AG04450 (cell line): Measurements from ENCODE around the gene VEGFB. TPM values are rescaled to one million over a fixed set of nuclear protein-coding genes. Genes with fewer than 3 reads are reported as not detected.

ENCODE experiments used
- CTCF ChIA-PET: fragments of 300-600, 350-600 bp; formaldehyde crosslinking; extraction: SDS; loops from one replicate; lab custom pipeline; 2022; ENCODE audit warnings: antibody characterized with exemption, inconsistent platforms; lab: Charles Lee
- POLR2A ChIA-PET: fragments of 350-600 bp; formaldehyde crosslinking; extraction: SDS; loops from one replicate; lab custom pipeline; 2021; ENCODE audit warnings: antibody characterized with exemption, inconsistent platforms; lab: Yijun Ruan, JAX
- DNase-seq: peaks from one replicate; pipeline ENCODE4 v3.0.0-alpha.2; 2011; ENCODE audit warnings: low read depth, low spot score
- H3K27ac ChIP-seq: one replicate; pipeline ENCODE4 v1.5.1; 2012; ENCODE audit warnings: low read depth, low read length, control low read depth
- H3K27me3 ChIP-seq: one replicate; pipeline ENCODE4 v1.6.0; 2012; ENCODE audit warnings: low read length; ENCODE audit not compliant: control insufficient read depth, insufficient read depth
- H3K4me3 ChIP-seq: 2 replicates; pipeline ENCODE4 v1.5.1; 2011; ENCODE audit warnings: mild to moderate bottlenecking, low read depth, low read length, control low read depth
- H3K9me3 ChIP-seq: 2 replicates; pipeline ENCODE4 v1.5.1; 2012; ENCODE audit warnings: low read length; ENCODE audit not compliant: control insufficient read depth, insufficient read depth
- polyA plus RNA-seq: library from polyadenylated mRNA; depleted of rRNA; stranded (reverse); fragments of >200 nt; gene quantifications from 2 replicates; pipeline ENCODE4 v1.2.3, GENCODE V29; 2011
- TF ChIP-seq, protein P1 (sequence below): IDR thresholded peaks from 2 replicates; pipeline ENCODE4 v1.5.1; 2011; ENCODE audit warnings: low read depth, low read length, control low read depth, inconsistent platforms

VEGFB gene
- polyA plus RNA-seq, 1 experiment = 11.8 TPM

DNA sequence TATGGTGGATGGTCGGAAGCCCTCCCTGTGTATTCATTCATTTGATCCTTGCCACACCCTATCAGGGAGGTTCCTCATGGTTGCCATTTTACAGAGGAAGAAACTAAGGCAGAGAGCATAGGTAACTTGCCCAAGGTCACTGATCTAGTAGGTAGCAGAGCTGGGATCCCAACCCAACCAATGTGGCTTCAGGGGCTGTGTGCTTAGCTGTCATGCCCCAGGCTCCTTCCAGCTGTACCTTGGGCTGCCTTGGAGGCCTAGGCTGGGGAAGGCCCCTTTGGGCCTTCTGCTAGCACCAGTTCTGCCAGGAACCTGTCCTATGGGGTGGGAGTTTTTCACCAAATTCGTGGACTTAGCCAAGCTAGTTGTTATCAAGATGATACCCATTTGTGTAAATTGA lies 41.5 kb downstream of the VEGFB start:
- Histone ChIP-seq H3K9me3 (no peaks in the 10 kb centered on the region; the same call in 1 of the 2 replicates), H3K27me3 (no peaks in the 10 kb centered on the region), H3K4me3 (no peak overlapping the region), H3K27ac (no peak overlapping the region)
- TF ChIP-seq, protein P1, sequence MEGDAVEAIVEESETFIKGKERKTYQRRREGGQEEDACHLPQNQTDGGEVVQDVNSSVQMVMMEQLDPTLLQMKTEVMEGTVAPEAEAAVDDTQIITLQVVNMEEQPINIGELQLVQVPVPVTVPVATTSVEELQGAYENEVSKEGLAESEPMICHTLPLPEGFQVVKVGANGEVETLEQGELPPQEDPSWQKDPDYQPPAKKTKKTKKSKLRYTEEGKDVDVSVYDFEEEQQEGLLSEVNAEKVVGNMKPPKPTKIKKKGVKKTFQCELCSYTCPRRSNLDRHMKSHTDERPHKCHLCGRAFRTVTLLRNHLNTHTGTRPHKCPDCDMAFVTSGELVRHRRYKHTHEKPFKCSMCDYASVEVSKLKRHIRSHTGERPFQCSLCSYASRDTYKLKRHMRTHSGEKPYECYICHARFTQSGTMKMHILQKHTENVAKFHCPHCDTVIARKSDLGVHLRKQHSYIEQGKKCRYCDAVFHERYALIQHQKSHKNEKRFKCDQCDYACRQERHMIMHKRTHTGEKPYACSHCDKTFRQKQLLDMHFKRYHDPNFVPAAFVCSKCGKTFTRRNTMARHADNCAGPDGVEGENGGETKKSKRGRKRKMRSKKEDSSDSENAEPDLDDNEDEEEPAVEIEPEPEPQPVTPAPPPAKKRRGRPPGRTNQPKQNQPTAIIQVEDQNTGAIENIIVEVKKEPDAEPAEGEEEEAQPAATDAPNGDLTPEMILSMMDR = no peak
- CTCF ChIA-PET = interaction anchor here (0.9 to 1.5 kb wide), 3 partner anchors 21 to 29 kb away, joined by 3 to 5 read pairs (median 5); no protein-coding TSS in a partner anchor
- DNase-seq = no peak
- POLR2A ChIA-PET = no interaction called here

DNA sequence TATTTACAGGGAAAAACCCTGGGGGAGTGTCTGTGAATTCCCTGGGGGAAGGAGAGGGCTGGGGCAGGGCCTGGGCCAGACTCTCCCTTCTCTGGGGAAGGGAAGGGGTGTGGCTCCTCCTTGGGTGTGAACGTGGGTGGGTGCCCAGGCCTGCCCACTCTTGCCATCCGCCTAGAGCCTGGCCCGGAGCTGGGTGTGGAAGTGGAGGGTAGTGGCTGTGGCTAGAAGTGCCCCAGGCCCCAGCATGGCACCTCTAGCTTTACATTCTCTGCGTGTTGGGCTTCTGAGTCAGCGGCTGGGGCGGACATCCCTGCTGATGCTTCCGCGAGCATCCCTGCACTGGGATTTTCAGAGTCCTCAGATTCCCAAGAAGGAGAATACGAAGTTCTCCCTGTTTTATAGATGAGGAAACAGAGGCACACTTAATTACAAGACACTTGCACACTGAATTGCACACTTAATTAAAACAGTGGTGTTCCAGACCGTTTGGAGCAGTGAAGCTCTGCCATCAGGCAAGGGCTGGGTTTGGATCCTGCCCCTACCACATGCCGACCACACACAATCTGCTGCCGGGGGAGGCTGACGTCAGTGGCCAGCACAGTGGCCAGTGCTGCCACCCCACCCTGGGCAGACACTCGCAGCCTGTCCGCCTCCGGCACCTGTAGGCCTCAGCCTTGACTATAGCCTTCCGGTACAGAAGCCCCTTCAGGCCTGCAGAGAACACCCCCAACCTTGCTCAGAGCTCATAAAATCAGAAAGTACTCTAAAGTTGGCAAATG lies 42.5 kb downstream of the VEGFB start:
- DNase-seq = no peak
- POLR2A ChIA-PET = no interaction called here
- no peak overlapping the region for H3K27ac ChIP-seq

DNA sequence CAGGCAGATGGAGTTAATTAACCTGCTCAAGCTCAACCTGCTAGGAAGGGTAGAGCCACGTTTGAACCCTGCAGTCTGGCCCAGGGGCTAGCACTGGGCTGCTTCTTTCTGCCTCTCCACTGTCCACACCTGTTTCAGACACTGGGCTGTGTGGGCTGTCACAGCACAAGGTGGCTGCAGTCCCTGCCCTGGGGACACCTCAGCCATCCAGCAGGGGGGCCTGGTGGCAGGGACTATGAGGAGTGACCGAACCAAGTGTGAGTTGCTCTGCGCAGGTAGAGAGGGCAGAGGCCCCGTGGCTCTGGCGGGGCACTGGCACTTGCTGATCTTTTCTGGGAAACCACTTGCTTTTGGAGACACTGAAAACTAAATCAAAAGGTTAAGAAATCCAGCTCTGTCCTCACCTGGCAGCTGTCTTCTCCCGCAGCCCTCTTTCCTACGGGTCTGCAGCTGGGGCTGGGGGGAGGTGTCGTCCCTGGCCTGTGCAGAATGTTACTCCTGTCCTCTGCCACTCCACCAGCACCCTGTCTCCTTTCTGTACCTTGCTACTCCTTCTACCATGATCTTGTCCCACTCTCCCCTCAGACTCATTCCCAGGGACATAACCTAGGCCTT lies 44.3 kb downstream of the VEGFB start:
- no peak overlapping the region for H3K27ac ChIP-seq
- CTCF ChIA-PET = interaction anchor here (1.8 kb wide), 1 partner anchor 26 kb away, joined by 13 read pairs; no protein-coding TSS in a partner anchor
- DNase-seq = no peak
- no peak overlapping the region for H3K4me3 ChIP-seq
- H3K9me3 ChIP-seq = no peaks in the 10 kb centered on the region
- H3K27me3 ChIP-seq = no peaks in the 10 kb centered on the region
- POLR2A ChIA-PET = no interaction called here
- TF ChIP-seq, protein P1 = no peak

More for the DNA sequence above, 42.5 kb downstream of the VEGFB start:
- TF ChIP-seq, protein P1 = no peak
- CTCF ChIA-PET = interaction anchor here (0.6 to 1.5 kb wide), 4 partner anchors 16 to 36 kb away, joined by 3 to 11 read pairs (median 5); partner anchors contain the start of gene FKBP2
- Histone ChIP-seq H3K4me3 (no peak overlapping the region), H3K9me3 (no peaks in the 10 kb centered on the region), H3K27me3 (no peaks in the 10 kb centered on the region)

DNA sequence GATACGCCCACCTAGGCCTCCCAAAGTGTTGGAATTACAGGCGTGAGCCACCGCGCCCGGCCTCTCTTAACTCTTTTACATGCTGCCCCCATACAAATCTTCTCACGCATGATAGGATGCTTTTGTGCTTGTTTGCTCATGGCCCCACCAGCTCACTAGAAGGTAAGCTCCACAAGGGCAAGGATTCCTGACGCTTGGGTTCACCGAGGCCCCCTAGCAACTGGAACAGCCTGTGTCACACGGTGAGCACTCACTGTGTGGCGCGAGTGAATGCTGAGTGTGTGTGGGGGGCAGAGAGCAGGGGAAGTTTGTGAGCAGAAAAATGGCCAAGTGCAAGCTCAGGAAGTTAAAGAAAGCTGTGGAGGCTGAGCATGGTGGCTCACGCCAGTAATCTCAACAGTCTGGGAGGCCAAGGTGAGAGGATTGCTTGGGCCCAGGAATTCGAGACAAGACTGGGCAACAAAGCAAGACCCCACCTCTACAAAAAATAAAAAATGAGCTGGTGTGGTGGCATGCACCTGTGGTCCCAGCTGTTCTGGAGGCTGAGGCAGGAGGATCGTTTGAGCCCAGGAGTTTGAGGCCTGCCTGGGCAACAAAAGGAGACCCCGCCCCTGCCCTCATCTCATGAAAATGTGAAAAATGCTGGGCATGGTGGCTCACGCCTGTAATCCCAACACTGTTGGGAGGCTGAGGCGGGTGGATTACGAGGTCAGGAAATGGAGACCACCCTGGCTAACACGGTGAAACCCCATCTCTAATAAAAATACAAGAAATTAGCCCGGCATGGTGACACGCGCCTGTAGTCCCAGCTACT lies 47.8 kb downstream of the VEGFB start:
- H3K27me3 ChIP-seq = no peaks in the 10 kb centered on the region
- no peak overlapping the region for H3K4me3 ChIP-seq
- POLR2A ChIA-PET = interaction anchor here (0.6 kb wide), 2 partner anchors 12 to 112 kb away, joined by 6 to 10 read pairs; no protein-coding TSS in a partner anchor
- no peak overlapping the region for H3K27ac ChIP-seq
- TF ChIP-seq, protein P1 = no peak
- CTCF ChIA-PET = interaction anchor here (0.6 to 12.0 kb wide), 3 partner anchors 20 to 600 kb away, joined by 3 to 124 read pairs (median 11); partner anchors contain the start of gene CATSPERZ
- no peaks in the 10 kb centered on the region for H3K9me3 ChIP-seq
- DNase-seq = no peak
